ENCODE results near the gene SPINDOC. TPM values are rescaled to one million over a fixed set of nuclear protein-coding genes. Genes with fewer than 3 reads are reported as not detected.

Gene SPINDOC
- total and polyA plus RNA-seq, 9 of the 15 experiments (the other 6 are each of a cell fraction or from before 2014, with no cell fraction given), result 0.70 to 36.3 (median 19.6) TPM

- TF ChIP-seq, protein P1, sequence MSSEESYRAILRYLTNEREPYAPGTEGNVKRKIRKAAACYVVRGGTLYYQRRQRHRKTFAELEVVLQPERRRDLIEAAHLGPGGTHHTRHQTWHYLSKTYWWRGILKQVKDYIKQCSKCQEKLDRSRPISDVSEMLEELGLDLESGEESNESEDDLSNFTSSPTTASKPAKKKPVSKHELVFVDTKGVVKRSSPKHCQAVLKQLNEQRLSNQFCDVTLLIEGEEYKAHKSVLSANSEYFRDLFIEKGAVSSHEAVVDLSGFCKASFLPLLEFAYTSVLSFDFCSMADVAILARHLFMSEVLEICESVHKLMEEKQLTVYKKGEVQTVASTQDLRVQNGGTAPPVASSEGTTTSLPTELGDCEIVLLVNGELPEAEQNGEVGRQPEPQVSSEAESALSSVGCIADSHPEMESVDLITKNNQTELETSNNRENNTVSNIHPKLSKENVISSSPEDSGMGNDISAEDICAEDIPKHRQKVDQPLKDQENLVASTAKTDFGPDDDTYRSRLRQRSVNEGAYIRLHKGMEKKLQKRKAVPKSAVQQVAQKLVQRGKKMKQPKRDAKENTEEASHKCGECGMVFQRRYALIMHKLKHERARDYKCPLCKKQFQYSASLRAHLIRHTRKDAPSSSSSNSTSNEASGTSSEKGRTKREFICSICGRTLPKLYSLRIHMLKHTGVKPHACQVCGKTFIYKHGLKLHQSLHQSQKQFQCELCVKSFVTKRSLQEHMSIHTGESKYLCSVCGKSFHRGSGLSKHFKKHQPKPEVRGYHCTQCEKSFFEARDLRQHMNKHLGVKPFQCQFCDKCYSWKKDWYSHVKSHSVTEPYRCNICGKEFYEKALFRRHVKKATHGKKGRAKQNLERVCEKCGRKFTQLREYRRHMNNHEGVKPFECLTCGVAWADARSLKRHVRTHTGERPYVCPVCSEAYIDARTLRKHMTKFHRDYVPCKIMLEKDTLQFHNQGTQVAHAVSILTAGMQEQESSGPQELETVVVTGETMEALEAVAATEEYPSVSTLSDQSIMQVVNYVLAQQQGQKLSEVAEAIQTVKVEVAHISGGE (CRISPR knock-in tag; IDR thresholded peaks at IDR 0.05), result peak in 1 of 3 experiments; percentile 23; a peak in 1 of 6 replicates
- no peak for TF ChIP-seq SPI1 (IDR thresholded peaks at IDR 0.05; ENCODE audit: borderline replicate concordance, low read depth, low read length)
- no peak for TF ChIP-seq ZNF717 (CRISPR knock-in tag; IDR thresholded peaks at IDR 0.05)
- TF ChIP-seq ZNF436 (CRISPR knock-in tag; IDR thresholded peaks at IDR 0.05), result no peak
- no peak for TF ChIP-seq KHSRP (IDR thresholded peaks at IDR 0.05)
- TF ChIP-seq OTX1 (CRISPR knock-in tag; IDR thresholded peaks at IDR 0.05), result no peak
- no peak for TF ChIP-seq ELF1 (tag; IDR thresholded peaks at IDR 0.05)
- TF ChIP-seq YY1 (IDR thresholded peaks at IDR 0.05; ENCODE audit: borderline replicate concordance in 1 of 3, control insufficient read depth in 1 of 3, extremely low read depth in 1 of 3, insufficient read depth in 3 of 3, insufficient read length in 1 of 3, insufficient replicate concordance in 2 of 3, low read depth in 1 of 3, low read length in 2 of 3), result peak in 1 of 3 experiments; percentile 16
- TF ChIP-seq VEZF1 (CRISPR knock-in tag; IDR thresholded peaks at IDR 0.05), result peak; percentile 89
- TF ChIP-seq, protein P2, sequence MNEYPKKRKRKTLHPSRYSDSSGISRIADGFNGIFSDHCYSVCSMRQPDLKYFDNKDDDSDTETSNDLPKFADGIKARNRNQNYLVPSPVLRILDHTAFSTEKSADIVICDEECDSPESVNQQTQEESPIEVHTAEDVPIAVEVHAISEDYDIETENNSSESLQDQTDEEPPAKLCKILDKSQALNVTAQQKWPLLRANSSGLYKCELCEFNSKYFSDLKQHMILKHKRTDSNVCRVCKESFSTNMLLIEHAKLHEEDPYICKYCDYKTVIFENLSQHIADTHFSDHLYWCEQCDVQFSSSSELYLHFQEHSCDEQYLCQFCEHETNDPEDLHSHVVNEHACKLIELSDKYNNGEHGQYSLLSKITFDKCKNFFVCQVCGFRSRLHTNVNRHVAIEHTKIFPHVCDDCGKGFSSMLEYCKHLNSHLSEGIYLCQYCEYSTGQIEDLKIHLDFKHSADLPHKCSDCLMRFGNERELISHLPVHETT (CRISPR knock-in tag; conservative IDR thresholded peaks at IDR 0.05 in 1 of 2, IDR thresholded peaks at IDR 0.05 in 1 of 2), result 0 out of 4 replicates have a peak, but pooled peaks of 1 of the 2 experiments have one; percentile 37
- no peak for TF ChIP-seq BDP1 (IDR thresholded peaks at IDR 0.05; ENCODE audit: insufficient read depth, insufficient read length)
- TF ChIP-seq, protein P3, sequence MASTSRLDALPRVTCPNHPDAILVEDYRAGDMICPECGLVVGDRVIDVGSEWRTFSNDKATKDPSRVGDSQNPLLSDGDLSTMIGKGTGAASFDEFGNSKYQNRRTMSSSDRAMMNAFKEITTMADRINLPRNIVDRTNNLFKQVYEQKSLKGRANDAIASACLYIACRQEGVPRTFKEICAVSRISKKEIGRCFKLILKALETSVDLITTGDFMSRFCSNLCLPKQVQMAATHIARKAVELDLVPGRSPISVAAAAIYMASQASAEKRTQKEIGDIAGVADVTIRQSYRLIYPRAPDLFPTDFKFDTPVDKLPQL (IDR thresholded peaks at IDR 0.05; ENCODE audit: extremely low read depth, insufficient read length), result no peak
- TF ChIP-seq NR4A1 (CRISPR knock-in tag; IDR thresholded peaks at IDR 0.05), result no peak
- no peak for TF ChIP-seq NR4A1 (tag; IDR thresholded peaks at IDR 0.05)
- no peak for TF ChIP-seq KAT2B (IDR thresholded peaks at IDR 0.05; ENCODE audit: low read depth, low read length)
Observed at GRCh38 chr11:63768237-63769041, 44.8 kb upstream of the SPINDOC start, which contains the start of gene ZFTA (continued).

Measured in K562 (cell line).